Endodermal cell (in vitro differentiated cells): ENCODE results near the gene AKR1B1. TPM values are rescaled to one million over a fixed set of nuclear protein-coding genes. Genes with fewer than 3 reads are reported as not detected.

Experiments used
- DNase-seq: peaks from one replicate; pipeline ENCODE4 v3.0.0-alpha.2; 2017
- H3K27ac ChIP-seq: 2 replicates; pipeline ENCODE4 v1.5.1; 2013; ENCODE audit warnings: mild to moderate bottlenecking, low read depth, low read length, moderate library complexity
- H3K27me3 ChIP-seq: 2 replicates; pipeline ENCODE4 v1.6.1; 2013; ENCODE audit warnings: mild to moderate bottlenecking, low read length, moderate library complexity; ENCODE audit not compliant: insufficient read depth, control insufficient read depth, poor library complexity, severe bottlenecking
- H3K36me3 ChIP-seq: 2 replicates; pipeline ENCODE4 v1.7.0; 2013; ENCODE audit warnings: mild to moderate bottlenecking, low read length, moderate library complexity; ENCODE audit not compliant: control insufficient read depth, insufficient read depth
- H3K4me1 ChIP-seq: one replicate; pipeline ENCODE4 v1.7.0; 2013; ENCODE audit warnings: low read length; ENCODE audit not compliant: control insufficient read depth, insufficient read depth
- H3K4me3 ChIP-seq: 2 replicates; pipeline ENCODE4 v1.5.1; 2013; ENCODE audit warnings: mild to moderate bottlenecking, low read length, moderate library complexity
- H3K9ac ChIP-seq: 2 replicates; pipeline ENCODE4 v1.6.1; 2013; ENCODE audit warnings: mild to moderate bottlenecking, low read length, moderate library complexity; ENCODE audit not compliant: poor library complexity, severe bottlenecking; ENCODE audit errors: extremely low read depth
- H3K9me3 ChIP-seq: 2 replicates; pipeline ENCODE4 v1.6.1; 2013; ENCODE audit warnings: mild to moderate bottlenecking, low read length, moderate library complexity; ENCODE audit not compliant: control insufficient read depth
- H3K27ac Mint-ChIP-seq: 2 replicates; pipeline ENCODE4 v1.8.0; 2020; ENCODE audit warnings: mixed read lengths
- H3K27me3 Mint-ChIP-seq: 2 replicates; pipeline ENCODE4 v1.8.0; 2021; ENCODE audit warnings: mild to moderate bottlenecking, mixed read lengths; ENCODE audit not compliant: insufficient read depth
- H3K36me3 Mint-ChIP-seq: 2 replicates; pipeline ENCODE4 v1.8.0; 2020; ENCODE audit warnings: low read depth, mixed read lengths
- H3K4me1 Mint-ChIP-seq: 2 replicates; pipeline ENCODE4 v1.8.0; 2020; ENCODE audit warnings: mixed read lengths
- H3K4me3 Mint-ChIP-seq: 2 replicates; pipeline ENCODE4 v1.8.0; 2020; ENCODE audit warnings: mild to moderate bottlenecking, moderate library complexity, mixed read lengths
- H3K9me3 Mint-ChIP-seq: 2 replicates; pipeline ENCODE4 v1.8.0; 2020; ENCODE audit warnings: mild to moderate bottlenecking, mixed read lengths
- WGBS, 2 experiments: methylation state at CpG; one replicate each; pipeline versions ENCODE4 v1.1.5 to v1.1.7; 2013; ENCODE audit warnings: missing lambda C conversion rate in 2 of 2, mixed read lengths in 1 of 2; ENCODE audit not compliant: insufficient coverage in 1 of 2, insufficient read length in 1 of 2; 5-methylcytosine and 5-hydroxymethylcytosine counted together
- total RNA-seq, 2 donors: library from RNA; stranded (reverse); fragmentation: NEBNext Ultra II Directional in 1 of 2; extraction: Animal tissue kit (Norgen Biotek cat#: 25700) in 1 of 2; gene quantifications; 2 replicates in 1 of 2; 3 replicates in 1 of 2; pipeline ENCODE4 v1.2.1, GENCODE V29; 2021
- TF ChIP-seq, protein P1 (sequence below): fragments of 200-600 bp; sonication (generic); conservative IDR thresholded peaks from 2 replicates; pipeline ENCODE4 v1.5.0; 2021; ENCODE audit warnings: antibody characterized with exemption, mild to moderate bottlenecking

AKR1B1 gene
- total RNA-seq, 2 donors from 2014 or later, result 152 to 216 TPM

GRCh38 chr7:134443396-134444070, 15.4 kb downstream of the AKR1B1 start:
- no peak overlapping the region for H3K4me3 Mint-ChIP-seq
- DNase-seq, result no peak
- H3K36me3 ChIP-seq, result peaks cover 81% of the 10 kb centered on the region
- H3K27ac Mint-ChIP-seq, result no peak overlapping the region
- H3K4me3 ChIP-seq, result no peak overlapping the region
- 95 to 98% methylated on average over 5 to 10 of the region's 10 CpGs for WGBS, 2 experiments
- H3K27me3 Mint-ChIP-seq, result no peaks in the 10 kb centered on the region
- peaks cover 10% of the 10 kb centered on the region for H3K9me3 ChIP-seq
- TF ChIP-seq, protein P1, sequence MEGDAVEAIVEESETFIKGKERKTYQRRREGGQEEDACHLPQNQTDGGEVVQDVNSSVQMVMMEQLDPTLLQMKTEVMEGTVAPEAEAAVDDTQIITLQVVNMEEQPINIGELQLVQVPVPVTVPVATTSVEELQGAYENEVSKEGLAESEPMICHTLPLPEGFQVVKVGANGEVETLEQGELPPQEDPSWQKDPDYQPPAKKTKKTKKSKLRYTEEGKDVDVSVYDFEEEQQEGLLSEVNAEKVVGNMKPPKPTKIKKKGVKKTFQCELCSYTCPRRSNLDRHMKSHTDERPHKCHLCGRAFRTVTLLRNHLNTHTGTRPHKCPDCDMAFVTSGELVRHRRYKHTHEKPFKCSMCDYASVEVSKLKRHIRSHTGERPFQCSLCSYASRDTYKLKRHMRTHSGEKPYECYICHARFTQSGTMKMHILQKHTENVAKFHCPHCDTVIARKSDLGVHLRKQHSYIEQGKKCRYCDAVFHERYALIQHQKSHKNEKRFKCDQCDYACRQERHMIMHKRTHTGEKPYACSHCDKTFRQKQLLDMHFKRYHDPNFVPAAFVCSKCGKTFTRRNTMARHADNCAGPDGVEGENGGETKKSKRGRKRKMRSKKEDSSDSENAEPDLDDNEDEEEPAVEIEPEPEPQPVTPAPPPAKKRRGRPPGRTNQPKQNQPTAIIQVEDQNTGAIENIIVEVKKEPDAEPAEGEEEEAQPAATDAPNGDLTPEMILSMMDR, result no peak
- H3K36me3 Mint-ChIP-seq, result peaks cover 80% of the 10 kb centered on the region
- H3K9ac ChIP-seq, result no peak overlapping the region
- peaks cover 8% of the 10 kb centered on the region for H3K9me3 Mint-ChIP-seq
- H3K27me3 ChIP-seq, result no peaks in the 10 kb centered on the region
- no peaks in the 10 kb centered on the region for H3K4me1 ChIP-seq
- no peaks in the 10 kb centered on the region for H3K4me1 Mint-ChIP-seq
- no peak overlapping the region for H3K27ac ChIP-seq

GRCh38 chr7:134442441-134443220, 16.3 kb downstream of the AKR1B1 start:
- Histone ChIP-seq H3K4me1 (no peaks in the 10 kb centered on the region), H3K27me3 (no peaks in the 10 kb centered on the region), H3K27ac (no peak overlapping the region), H3K9me3 (peaks cover 14% of the 10 kb centered on the region), H3K9ac (no peak overlapping the region), H3K36me3 (peaks cover 72% of the 10 kb centered on the region), H3K4me3 (no peak overlapping the region)
- no peak overlapping the region for H3K4me3 Mint-ChIP-seq
- H3K27ac Mint-ChIP-seq, result no peak overlapping the region
- TF ChIP-seq, protein P1, result no peak
- peaks cover 73% of the 10 kb centered on the region for H3K36me3 Mint-ChIP-seq
- no peaks in the 10 kb centered on the region for H3K4me1 Mint-ChIP-seq
- no peaks in the 10 kb centered on the region for H3K27me3 Mint-ChIP-seq
- no peak for DNase-seq
- 94 to 95% methylated on average over 8 to 9 of the region's 9 CpGs for WGBS, 2 experiments
- peaks cover 11% of the 10 kb centered on the region for H3K9me3 Mint-ChIP-seq

- no peak overlapping the region for H3K9ac ChIP-seq
- TF ChIP-seq, protein P1, result no peak
- DNase-seq, result peak; percentile 19
- no peak overlapping the region for H3K4me3 ChIP-seq
- H3K36me3 Mint-ChIP-seq, result peaks cover 65% of the 10 kb centered on the region
- H3K4me3 Mint-ChIP-seq, result no peak overlapping the region
- H3K36me3 ChIP-seq, result peaks cover 60% of the 10 kb centered on the region
- 93 to 100% methylated on average over 1 to 4 of the region's 4 CpGs for WGBS, 2 experiments
- H3K27me3 ChIP-seq, result no peaks in the 10 kb centered on the region
- no peaks in the 10 kb centered on the region for H3K4me1 Mint-ChIP-seq
- peaks cover 19% of the 10 kb centered on the region for H3K9me3 ChIP-seq
- peaks cover 11% of the 10 kb centered on the region for H3K9me3 Mint-ChIP-seq
- H3K27me3 Mint-ChIP-seq, result peaks cover 6% of the 10 kb centered on the region
- no peaks in the 10 kb centered on the region for H3K4me1 ChIP-seq
- H3K27ac ChIP-seq, result no peak overlapping the region
- H3K27ac Mint-ChIP-seq, result no peak overlapping the region
These were observed 17.6 kb downstream of the AKR1B1 start for GRCh38 chr7:134441264-134441663.
